Kidney tubule cell (primary cell): ENCODE results near the gene HDAC1.
"Not testable (repeated sequence)": the region's sequence is repeated elsewhere in the genome, so short reads cannot be mapped to it uniquely, and the experiment has no call there.

ENCODE experiments used
- DNase-seq: peaks from one replicate; pipeline ENCODE4 v3.0.0-alpha.2; 2018; ENCODE audit warnings: low spot score

HDAC1 gene

DNA sequence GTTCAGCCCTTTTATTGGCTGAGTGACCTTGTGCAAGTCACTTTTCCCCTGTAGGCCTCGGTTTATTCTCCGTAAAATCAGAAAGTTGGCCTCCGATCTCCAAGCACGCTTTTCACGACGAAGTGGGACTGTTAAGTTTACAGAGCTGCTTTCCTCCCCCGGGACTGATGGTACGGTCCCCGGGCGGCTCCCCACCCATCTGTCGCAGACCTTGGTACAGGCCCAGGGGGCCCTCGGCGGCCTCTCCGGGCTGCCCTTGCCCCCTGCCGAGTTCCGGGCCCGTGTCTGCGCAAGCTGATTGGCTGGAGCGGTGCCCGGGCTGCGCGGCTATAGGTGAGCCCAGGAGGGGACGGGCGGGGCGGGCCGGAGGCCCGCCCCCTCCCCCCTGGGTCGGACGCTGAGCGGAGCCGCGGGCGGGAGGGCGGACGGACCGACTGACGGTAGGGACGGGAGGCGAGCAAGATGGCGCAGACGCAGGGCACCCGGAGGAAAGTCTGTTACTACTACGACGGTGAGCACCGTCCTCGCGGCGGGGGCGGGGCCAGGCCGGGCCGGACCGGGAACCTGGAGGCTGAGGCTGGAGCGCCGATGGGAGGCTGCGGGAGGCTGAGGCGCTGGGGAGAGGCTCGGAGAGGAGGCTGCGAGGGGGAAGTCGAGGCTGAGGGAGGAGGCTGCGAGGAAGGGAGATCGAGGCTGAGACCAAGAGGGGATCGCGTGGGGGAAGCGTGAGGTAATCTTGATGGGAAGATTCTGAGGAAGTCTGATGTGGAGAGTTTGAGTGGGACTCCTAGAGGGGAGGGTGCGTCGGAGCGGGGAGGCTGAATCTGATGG lies at the start of gene HDAC1:
TSS of gene HDAC1 (plus strand) at position 376 of the 831 bp plus-strand sequence. CDS start at position 463, 87 bp downstream.
- peak; percentile 98 for DNase-seq

DNA sequence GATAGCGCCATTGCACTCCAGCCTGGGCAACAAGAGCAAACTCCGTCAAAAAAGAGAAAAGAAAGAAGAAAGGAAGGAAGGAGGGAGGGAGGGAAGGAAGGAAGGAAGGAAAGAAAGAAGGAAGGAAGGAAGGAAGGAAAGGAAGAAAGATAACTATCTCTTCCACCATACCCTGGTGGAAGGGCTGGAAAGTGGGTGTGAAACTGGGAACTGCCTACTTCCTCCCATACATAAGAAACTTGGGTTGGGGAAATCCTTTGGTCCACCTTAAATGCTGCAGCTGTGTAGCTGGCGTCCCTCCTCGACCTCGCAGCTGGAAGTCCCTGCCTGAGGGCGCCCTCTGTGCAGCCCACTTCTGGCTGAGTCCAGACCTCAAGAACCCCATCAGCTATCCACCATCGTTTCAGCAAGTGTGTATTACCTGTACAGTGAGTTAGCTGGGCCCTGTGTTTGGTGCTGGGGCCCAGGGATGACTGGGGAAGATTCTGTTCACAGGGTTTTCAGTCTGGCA lies 49.5 kb upstream of the HDAC1 start:
- DNase-seq = no peak

DNA sequence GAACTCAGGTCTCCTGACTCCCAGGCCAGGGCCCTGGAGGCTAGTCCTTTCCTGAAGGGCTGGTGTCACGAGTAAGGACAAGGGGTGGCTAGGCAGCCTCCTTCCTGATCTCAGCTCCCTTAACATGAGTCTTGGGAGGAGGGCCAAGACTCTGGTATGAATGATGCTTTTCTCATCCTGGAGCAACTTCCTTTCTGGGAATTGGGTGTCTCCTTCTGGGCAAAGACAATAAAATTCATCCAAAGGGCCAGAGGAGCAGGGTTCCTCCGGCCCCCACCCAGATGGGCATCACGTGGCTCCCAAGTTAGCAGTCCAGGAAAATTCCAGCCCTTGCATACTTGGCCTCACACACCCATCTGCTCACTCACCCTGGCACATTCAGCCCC lies 45.0 kb upstream of the HDAC1 start, which contains the start of gene FAM167B:
TSS of gene FAM167B (plus strand) at position 335 of the 386 bp plus-strand sequence. CDS start 200 bp downstream, outside the sequence.
- DNase-seq = peak; percentile 33

DNA sequence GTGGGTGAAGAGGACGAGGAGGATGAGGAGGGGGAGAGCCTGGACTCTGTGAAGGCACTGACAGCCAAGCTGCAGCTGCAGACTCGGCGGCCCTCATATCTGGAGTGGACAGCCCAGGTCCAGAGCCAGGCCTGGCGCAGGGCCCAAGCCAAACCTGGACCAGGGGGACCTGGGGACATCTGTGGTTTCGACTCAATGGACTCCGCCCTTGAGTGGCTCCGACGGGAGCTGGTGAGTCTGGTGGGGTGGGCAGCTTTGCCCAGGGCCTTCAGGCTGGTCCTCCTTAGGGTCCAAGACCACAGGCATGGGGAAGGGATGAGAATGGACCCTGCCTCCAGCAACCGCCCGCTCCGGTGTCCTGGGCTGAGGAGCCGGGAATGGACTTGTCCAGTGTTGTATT lies 44.4 kb upstream of the HDAC1 start:
- DNase-seq = no peak

DNA sequence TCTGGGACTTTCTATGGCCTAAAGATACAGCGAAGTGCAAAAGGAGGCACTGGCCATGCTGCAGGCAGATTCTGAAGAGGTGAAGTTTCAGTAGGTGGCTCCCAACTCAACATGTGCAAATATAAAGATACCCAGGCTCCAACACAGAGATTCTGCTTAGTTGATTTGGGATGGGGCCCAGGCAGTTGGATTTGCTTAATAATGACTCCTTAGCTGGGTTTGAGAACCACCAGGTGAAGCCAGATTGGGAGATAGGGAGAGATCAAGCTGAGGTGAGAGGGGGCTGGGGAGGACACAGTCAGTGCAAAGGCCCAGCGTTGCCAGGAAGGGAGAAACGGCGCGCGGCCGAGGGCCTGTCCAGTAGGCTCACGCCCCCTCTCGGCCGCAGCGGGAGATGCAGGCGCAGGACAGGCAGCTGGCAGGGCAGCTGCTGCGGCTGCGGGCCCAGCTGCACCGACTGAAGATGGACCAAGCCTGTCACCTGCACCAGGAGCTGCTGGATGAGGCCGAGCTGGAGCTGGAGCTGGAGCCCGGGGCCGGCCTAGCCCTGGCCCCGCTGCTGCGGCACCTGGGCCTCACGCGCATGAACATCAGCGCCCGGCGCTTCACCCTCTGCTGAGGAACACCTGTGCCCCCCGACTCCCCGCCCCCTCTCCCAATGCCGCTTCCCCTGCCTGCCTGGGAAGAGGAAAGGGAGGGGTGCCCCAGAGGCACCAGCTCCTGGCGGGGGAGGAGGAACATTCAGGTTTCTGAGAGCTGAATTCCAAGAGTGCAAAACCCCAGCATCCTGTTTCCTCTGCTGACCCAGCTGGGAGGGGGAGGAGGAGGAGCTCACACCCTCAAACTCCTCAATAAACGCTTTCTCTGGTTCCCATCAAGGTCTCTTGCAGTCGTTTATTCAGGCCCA lies 43.6 kb upstream of the HDAC1 start:
- DNase-seq = peak; percentile 82

DNA sequence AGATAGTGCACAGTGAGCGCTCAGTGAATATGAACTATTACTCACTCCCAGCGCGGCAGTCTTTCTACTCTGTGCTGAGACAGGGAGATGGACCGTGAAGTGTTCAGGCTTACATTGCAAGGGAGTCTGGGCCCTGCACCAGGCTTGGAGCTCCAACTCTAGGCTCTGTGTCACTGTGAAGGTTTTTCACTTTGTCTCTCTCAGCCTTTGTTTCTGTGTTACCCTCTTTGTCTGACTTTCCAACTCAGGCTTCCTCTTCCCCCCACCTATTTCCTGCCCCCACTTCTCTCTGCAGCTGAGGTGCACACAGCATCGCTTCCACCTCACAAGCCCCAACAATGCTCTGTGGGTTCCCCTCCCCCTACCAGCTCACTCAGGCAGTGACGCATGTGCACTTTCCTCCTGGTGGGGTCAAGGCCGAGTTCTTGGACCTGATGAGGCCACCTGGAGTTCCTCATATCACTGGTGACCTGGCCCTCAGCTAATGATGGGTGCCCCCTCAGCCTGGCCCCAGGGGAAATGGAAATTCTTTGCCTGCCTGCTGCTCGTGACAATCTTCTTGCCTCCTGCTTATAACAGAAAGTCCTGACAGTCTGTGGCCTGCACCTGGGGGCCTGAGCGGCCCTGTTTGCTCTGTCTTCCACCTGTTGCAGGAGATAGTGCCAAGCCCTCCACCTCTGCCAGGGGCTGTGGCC lies 41.9 kb upstream of the HDAC1 start:
- peak; percentile 76 for DNase-seq

DNA sequence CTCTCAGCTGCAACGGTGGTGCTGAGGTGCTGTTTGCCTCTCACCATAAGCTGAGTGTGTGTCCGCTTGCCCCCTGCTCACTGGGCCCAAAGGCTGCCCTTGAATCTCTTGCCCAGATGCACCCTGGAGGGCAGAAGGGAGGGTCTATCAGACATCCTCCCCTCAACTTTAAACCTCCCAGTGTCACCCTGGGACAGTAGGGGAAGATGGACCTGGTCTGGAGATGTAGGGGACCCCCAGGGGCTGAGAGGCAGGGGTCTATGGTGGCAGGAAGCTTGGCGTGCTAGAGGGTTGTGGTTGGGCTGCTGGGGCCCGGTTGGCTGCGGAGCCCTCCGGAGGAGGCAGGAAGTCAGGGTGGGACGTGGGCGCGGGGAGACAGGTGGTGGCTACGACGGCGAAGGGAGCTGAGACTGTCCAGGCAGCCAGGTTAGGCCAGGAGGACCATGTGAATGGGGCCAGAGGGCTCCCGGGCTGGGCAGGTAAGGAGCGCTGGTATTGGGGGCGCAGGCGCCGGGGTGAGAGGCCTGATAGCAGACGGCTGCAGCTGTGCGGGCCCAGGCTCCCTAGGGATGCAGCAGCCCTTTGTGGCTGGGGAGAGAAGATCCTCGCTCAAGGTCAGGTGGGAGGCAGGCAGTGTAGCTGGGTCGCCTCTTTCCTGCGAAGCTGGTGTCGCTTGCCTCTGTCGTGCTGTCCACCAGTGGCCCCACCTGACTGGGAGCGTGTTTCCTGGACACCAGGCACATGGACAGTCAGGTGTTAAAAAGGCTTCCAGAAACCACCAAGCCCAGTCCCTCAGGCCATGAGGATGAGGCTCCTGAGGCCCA lies 40.8 kb upstream of the HDAC1 start, which contains the start of gene LCK:
TSS of gene LCK (plus strand) at position 373 of the 824 bp plus-strand sequence. CDS start 23,065 bp downstream, outside the sequence.
- no peak for DNase-seq

DNA sequence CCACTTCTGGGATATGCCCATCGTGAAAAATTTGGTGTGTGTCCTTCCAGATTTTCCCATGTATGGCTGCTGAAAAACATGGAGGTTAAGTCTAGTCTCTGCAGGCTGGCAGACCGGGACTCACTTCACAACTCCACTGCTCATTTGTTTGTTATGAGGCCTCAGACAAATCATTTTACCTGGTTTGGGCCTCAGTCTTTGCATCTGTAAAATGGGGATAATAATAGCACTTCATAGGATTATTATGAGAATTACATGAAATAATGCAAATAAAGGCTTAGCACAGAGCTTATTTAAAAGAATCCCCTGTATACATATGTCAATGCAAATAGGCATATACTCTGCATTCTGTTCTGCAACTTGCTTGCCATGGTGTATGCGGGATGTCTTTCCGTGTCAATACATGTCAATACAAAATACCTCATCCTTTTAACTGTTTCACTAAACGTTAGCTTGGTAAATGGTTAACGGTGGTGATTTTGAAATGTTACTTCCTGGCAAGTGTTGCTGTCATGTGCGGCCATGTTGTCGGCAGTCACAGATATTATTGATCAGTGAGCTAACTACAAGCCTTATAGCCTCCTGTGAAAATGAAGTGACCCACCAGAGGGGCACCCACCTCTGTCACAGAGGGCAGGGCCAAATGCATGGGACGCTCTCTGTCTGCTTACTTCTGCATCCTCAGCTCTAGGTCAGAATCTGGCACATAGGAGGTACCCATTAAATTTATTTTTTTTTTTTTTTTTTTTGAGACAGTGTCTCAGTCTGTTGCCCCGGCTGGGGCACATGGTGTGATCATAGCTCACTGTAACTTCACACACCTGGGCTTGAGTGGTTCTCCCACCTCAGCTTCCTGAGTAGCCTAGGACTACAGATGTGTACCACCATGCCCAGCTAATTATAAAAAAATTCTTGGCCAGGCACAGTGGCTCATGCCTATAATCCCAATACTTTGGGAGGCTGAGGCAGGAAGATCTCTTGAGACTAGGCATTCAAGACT lies 36.5 kb upstream of the HDAC1 start:
- no peak for DNase-seq

DNA sequence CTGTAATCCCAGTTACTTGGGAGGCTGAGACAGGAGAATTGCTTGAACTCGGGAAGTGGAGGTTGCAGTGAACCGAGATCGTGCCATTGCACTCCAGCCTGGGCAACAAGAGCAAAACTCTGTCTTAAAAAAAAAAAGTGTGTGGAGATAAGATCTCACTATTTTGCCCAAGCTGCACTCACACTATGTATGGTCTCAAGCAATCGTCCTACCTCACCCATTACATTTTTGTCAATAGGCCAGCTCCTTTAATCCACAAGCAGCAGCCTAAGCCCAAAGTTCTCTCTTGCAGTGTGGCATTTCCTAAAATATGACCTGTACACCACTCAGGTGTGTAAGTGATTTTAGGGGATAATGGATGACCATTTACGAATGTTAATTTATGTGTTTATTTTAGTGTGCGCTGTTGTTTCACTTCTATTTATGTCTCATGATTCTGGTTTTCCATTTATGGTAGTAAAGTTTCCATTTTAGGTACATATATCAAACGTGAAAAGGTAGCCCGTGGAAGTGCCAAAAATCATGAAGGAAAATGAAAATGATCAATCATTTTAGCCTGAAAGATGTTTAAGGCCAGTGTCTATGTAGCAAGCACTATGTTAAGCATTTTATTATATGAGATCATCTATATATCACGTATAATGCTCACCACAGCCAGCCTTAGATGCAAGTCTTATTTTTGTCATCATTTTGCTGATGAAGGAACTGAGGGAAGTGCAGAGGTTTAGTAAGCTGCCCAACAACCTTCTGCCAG lies 35.2 kb upstream of the HDAC1 start:
- DNase-seq = no peak

DNA sequence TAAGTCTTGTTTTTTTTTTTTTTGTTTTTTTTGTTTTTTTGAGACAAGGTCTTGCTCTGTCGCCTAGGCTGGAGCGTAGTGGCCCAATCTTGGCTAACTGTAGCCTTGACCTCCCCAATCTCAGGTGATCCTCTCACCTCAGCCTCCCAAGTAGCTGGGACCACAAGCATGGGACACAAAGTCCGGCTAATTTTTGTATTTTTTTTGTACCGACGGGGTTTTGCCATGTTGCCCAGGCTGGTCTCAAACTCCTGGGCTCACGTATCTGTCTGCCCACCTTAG lies 34.7 kb upstream of the HDAC1 start:
- no peak for DNase-seq

DNA sequence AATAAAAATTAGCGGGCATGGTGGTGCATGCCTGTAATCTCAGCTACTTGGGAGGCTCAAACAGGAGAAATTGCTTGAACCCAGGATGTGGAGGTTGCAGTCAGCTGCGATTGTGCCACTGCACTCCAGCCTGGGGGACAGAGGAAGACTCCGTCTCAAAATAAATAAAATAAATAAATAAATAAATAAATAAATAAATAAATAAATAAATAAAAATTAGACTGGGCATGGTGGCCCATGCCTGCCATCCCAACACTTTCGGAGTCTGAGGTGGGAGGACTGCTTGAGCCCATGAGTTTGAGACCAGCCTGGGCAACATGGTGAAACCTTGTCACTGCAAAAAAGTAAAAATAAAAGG lies 28.7 kb upstream of the HDAC1 start:
- not testable (repeated sequence) for DNase-seq

DNA sequence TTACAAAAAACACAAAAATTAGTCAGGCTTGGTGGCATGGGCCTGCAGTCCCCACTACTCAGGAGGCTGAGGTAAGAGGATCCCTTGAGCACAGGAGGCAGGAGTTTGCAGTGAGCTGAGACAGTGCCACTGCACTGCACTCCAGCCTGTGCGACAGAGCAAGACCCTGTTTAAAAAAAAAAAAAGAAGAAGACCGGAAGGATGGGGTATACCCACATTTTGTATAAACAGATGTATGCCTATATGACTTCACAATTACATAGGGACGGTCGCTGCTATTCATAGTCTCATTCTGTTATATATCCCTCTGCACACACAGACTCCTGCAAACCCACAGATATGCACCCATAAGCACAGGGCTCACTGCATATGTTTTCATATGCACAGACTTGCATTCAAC lies 28.1 kb upstream of the HDAC1 start:
- no peak for DNase-seq

DNA sequence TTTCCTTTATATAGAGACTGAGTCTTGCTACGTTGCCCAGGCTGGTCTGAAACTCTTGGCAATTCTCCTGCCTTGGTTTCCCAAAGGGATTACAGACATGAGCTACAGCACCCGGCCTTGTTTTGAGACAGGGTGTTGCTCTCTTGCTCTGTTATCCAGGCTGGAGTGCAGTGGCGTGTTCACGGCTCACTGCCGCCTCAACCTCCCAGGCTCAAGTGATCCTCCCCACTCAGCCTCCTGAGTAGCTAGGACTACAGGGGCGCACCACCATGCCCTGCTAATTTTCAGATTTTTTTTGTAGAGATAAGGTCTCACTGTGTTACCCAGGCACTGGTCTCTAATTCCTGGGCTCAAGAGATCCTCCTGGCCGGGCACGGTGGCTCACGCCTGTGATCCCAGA lies 26.0 kb upstream of the HDAC1 start:
- no peak for DNase-seq

DNA sequence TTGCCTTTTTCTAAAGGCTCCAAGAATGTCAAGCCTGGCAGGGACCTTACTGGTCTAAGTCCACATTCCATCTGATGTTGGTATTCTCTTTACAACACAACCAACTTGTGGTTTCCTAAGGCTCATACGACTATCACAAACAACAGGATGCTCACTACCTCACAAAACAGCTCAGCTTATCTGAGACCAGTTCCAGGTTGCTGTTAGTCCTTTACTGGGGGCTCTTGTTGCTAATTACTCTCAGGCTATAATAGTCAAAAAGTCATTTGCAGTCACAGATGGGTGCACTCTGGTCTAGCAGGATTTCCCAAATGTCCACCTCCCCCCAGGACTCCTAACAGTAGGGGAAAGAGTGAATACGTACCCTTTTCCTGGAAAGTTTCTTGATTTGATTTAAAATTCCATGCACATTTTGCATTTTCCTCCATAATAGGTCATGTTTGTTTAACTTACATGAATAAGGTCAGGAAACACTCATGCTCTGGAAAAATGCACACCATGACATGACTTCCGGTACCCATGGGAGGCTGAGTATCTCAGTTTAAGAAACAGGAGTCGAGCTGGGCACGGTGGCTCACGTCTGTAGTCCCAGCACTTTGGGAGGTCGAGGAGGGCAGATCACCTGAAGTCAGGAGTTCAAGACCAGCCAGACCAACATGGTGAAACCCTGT lies 24.8 kb upstream of the HDAC1 start:
- DNase-seq = peak; percentile 25

DNA sequence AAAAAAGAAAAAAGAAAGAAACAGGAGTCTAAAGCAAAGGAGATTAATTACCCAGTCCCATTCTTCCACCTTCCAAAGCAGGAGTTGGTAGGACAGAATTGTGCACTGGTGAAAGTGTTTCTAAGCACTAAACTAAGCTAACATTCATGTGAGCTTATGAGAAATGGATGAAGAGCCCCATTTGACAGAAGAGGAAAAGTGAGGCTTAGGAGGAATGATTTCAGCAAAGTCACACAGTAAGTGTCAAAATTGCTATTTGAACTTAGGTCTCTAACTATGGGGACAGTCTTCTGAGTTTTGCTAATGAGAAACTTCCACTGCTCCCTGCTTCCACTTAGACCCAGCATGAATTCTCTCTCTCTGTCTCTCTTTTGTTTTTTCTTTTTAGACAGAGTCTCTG lies 22.1 kb upstream of the HDAC1 start:
- DNase-seq = no peak

DNA sequence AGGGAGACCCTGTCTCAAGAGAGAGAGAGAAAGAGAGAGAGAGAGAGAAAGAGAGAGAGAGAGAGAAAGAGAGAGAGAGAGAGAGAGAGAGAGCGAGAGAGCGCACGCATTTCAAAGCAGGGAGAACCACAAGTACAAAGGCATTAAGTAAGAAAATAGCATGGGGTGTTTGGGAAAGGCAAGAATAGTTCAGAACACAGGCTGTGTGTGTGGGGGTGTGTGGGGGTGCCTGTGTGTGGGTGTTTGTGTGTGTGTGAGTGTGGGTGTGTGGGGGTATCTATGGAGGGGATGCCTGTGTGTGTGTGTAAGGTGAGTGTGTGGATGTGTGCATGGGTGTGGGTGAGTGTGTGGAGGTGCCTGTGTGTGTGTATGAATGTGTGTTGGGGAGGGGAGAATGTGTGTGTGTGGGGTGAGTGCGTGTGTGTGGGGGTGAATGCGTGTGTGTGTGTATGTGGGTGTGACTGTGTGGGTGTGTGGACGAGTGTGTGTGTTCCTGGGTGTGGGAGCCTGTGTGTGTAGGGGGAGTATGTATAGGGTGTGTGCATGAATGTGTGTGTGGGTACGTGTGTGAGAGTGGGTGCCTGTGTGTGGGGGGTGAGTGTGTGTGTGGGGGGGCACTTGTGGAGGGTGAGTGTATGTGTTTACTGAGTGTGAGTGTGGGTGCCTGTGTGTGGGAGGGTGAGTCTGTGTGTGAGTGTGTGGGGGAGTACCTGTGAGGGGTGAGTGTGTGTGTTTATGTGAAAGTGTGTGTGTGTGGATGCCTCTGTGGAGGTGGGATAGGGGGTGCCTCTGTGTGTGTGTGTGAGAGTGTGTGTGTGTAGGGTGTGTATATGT lies 19.1 kb upstream of the HDAC1 start:
- no peak for DNase-seq

DNA sequence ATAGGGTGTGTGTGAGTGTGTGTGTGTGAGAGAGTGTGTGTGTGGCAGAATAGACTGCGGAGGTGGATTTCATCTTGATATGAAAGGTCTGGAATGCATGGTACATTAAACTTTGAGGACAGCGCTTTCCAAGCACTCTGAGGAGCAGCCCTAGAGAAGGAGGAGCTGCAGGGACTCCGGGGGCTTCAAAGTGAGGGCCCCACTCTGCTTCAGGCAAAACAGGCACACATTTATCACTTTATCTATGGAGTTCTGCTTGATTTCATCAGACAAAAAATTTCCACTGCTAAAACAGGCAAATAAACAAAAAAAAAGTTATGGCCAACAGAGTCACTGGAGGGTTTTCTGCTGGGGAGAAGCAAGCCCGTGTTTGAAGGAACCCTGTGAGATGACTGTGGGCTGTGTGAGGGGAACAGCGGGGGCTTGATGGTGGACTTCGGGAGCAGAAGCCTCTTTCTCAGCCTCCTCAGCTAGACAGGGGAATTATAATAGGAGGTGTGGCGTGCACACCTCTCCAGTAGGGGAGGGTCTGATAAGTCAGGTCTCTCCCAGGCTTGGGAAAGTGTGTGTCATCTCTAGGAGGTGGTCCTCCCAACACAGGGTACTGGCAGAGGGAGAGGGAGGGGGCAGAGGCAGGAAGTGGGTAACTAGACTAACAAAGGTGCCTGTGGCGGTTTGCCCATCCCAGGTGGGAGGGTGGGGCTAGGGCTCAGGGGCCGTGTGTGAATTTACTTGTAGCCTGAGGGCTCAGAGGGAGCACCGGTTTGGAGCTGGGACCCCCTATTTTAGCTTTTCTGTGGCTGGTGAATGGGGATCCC lies 18.3 kb upstream of the HDAC1 start:
- peak; percentile 71 for DNase-seq
